Measurements from ENCODE around the gene ZNF878. TPM values are rescaled to one million over a fixed set of nuclear protein-coding genes. Genes with fewer than 3 reads are reported as not detected.
"Not testable (repeated sequence)": the region's sequence is repeated elsewhere in the genome, so short reads cannot be mapped to it uniquely, and the experiment has no call there.

The ZNF878 gene
- total RNA-seq = under 1 TPM; 0.39 to 0.48 TPM

DNA sequence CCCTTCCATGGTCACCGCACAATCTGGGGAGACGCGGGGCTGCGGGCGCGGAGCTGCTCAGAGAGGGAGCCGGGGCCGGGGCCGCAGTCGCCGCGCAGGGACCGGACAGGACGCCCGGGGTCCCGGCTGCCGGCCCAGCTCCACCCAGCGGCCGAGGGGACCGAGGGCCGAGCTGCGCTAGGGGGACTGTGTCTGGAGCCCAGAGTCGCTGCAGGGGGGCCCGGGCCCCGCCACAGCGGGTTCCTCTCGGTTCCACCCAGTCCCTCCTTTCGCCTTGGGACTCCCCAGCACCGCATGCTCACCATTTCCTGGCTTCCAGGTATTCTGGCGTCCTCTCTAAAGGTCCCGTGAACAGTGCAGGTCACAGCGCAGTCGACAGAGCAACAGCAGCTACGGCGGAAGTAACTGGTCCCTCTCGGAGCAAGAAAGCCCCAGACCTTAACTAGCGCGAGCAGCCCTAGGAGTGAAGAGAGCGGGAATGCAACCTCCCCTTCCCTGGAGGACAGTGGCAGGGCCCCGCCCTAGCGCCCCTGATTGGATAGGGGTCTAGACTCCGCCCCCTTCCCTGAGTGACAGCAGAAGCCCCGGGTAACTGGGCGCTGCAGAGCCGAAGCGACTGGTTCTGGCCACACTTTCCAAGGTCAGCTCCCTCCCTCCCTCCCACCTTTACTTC is at the start of gene ZNF878:
TSS of gene ZNF878 (minus strand) at position 465 of the 673 bp plus-strand sequence. CDS start at position 305, 160 bp downstream.
- Mint-ChIP-seq H3K27me3 (peaks cover 0 to 3% of the 10 kb centered on the region in 2 donors), H3K4me1 (ENCODE audit: low read depth in 2 of 2) (peaks cover 11% of the 10 kb centered on the region in 2 donors), H3K9me3 (no peaks in the 10 kb centered on the region), H3K4me3 (peak within 1 kb of the TSS; percentile 80), H3K27ac (peak within 1 kb of the TSS in 1 of 2 donors; percentile 21), H3K36me3 (peaks cover 5% of the 10 kb centered on the region)
- peak; percentile 80 for DNase-seq (ENCODE audit: low spot score)
- ATAC-seq = peak; percentile 93 to 97

DNA sequence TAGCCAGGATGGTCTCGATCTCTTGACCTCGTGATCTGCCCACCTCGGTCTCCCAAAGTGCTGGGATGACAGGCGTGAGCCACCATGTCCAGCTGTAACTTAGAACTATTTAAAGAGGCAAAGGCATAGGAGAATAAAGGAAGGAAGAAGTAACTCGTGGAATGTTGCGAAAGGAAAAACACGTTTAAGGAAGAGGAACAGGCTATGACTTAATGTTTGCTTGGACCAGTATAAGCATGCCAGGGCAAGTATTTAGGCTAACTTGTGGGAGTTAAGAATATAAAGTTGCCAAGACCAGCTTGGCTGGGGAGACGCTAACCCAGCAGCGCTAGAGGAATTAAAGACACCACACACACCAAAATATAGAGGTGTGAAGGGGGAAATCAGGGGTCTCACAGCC is 45.3 kb upstream of the ZNF878 start:
- H3K27me3 Mint-ChIP-seq = no peaks in the 10 kb centered on the region
- no peaks in the 10 kb centered on the region for H3K36me3 Mint-ChIP-seq
- ATAC-seq = no peak
- H3K4me1 Mint-ChIP-seq (ENCODE audit: low read depth in 2 of 2) = peaks cover 0 to 10% of the 10 kb centered on the region in 2 donors
- H3K27ac Mint-ChIP-seq = no peak overlapping the region
- H3K4me3 Mint-ChIP-seq = no peak overlapping the region
- H3K9me3 Mint-ChIP-seq = peaks cover 4% of the 10 kb centered on the region
- no peak for DNase-seq (ENCODE audit: low spot score)

DNA sequence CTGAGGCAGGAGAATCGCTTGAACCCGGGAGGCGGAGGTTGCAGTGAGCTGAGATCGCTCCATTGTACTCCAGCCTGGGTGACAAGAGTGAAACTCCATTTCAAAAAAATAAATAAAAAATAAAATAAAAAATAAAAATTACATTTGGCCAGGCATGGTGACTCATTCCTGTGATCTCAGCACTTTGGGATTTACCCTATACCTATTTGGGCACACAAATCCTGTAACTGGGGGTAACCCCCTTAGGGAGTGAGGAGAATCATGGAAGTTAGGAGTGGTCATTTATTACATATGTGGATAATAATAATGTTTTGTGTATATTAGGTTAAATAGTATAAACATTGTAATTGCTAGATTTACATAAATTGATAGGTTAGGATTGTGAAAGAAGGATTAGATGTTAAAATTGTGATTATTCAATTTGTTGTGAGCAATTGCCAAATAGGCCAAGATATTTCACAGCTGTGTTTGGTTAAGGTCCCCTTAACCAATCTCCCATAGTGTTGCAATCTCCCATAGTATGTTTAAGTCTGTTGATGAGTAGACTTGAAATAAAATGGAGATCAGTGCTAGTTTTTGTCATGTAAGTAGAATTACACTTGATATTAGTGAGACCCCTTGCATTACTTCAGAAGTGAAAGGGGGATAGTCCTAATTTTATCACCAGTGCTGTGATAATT is 42.5 kb upstream of the ZNF878 start:
- Mint-ChIP-seq H3K27ac (no peak overlapping the region), H3K4me1 (ENCODE audit: low read depth in 2 of 2) (peaks cover 5 to 16% of the 10 kb centered on the region in 2 donors), H3K36me3 (no peaks in the 10 kb centered on the region), H3K4me3 (no peak overlapping the region), H3K9me3 (peaks cover 4% of the 10 kb centered on the region), H3K27me3 (no peaks in the 10 kb centered on the region)
- no peak for ATAC-seq
- DNase-seq (ENCODE audit: low spot score) = no peak

DNA sequence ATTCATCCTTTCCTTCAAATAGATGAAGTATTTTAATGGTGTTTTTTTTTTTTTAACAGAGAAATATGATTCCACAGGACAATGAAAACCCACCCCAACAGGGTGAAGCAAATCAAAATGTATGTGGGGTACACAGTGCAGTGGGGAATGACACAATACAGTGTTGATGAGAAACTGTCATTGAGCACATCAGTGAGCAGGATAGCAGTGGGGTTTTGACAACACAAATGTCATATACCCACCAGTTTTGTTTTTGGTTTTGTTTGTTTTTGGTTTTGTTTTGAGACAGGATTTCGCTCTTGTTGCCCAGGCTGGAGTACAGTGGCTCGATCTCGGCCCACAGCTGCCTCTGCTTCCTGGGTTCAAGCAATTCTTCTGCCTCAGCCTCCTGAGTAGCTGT is 41.0 kb upstream of the ZNF878 start:
- DNase-seq (ENCODE audit: low spot score) = no peak
- Mint-ChIP-seq H3K27ac (peak overlapping the region in 1 of 2 donors; percentile 67), H3K27me3 (no peaks in the 10 kb centered on the region), H3K36me3 (no peaks in the 10 kb centered on the region), H3K9me3 (peaks cover 4% of the 10 kb centered on the region), H3K4me3 (peak overlapping the region; percentile 67), H3K4me1 (ENCODE audit: low read depth in 2 of 2) (peaks cover 5 to 16% of the 10 kb centered on the region in 2 donors)
- peak; percentile 74 to 79 for ATAC-seq

DNA sequence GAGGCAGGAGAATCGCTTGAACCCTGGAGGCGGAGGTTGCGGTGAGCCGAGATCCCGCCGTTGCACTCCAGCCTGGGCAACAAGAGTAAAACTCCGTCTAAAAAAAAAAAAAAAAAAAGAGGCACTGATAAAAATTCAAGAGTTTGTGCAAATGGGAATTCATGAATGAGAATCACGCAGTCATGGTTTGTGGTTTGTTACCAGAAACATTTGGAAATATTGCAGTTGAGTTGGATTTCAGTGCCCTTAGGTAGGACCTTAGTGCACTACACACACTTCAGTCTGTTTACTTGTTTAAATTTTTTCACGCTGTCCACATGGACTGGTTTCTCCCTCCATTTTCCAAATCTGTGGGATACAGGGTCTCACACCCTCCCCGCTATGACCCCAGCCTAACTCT is 40.2 kb upstream of the ZNF878 start:
- Mint-ChIP-seq H3K27me3 (no peaks in the 10 kb centered on the region), H3K4me3 (peak overlapping the region; percentile 67), H3K27ac (peak overlapping the region in 1 of 2 donors; percentile 67), H3K36me3 (no peaks in the 10 kb centered on the region), H3K9me3 (peaks cover 1% of the 10 kb centered on the region), H3K4me1 (ENCODE audit: low read depth in 2 of 2) (peaks cover 5 to 16% of the 10 kb centered on the region in 2 donors)
- DNase-seq (ENCODE audit: low spot score) (no peak), ATAC-seq (no peak)

DNA sequence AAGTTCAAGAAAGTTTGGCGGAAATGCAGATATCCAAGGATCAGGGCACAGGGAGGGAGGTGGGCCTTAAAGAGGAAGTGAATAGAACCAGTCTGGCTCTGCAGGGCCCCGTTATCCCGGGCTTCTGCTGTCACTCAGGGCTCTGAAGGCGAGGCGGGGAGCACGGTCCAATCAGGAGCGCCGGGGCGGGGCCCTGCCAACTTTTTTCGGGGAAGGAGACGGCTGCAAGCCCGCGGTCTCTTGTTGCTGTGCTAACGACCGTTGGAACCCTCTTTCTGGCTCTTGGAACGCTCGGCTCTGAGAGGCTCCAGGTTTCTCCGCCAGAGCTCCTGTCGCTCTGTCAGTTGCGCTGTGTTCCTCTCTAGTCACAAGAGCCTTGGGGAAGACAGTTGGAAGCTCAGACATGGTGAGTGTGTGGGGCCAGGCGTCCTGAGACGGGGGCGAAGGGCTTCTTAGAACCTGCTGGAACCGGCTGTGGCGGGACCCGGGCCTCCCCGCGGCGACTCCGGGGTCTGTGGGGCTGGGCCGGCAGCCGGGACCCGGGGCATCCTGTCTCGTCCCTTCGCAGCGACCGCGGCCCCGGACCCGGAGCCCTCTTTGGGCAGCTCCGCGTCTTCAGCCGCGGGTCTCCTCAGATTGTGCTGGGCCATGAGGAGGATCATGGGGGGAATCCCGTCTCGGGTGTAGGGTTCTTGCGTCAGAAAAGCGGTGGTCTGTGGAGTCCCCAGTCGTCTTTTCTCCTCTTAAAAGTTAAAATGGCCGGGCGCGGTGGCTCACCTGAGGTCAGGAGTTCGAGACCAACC is 39.5 kb upstream of the ZNF878 start:
- Mint-ChIP-seq H3K27ac (peak overlapping the region in 1 of 2 donors; percentile 67), H3K9me3 (no peaks in the 10 kb centered on the region), H3K27me3 (no peaks in the 10 kb centered on the region), H3K4me3 (peak overlapping the region; percentile 67), H3K4me1 (ENCODE audit: low read depth in 2 of 2) (peaks cover 5 to 16% of the 10 kb centered on the region in 2 donors), H3K36me3 (no peaks in the 10 kb centered on the region)
- DNase-seq (ENCODE audit: low spot score) (peak; percentile 80), ATAC-seq (peak; percentile 78 to 88)

DNA sequence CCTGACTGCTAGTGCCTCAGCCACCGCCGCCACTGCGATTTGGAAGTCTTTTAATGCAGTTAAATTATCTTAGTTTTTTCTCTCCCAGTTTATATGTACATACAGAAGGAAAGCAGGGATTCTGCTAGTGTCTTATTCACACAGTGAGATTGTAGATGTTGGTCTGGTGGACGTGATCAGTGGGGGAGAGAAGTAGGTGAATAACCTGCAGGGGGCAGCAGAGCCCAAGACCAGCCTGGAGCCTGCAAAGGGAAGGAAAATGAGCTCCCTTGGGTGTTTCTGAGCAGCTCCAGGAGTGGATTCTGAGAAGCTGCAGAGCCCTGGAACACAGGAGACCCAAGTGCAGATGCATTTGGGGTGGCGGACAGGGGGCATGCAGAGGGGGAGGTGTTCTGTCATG is 38.0 kb upstream of the ZNF878 start:
- peaks cover 5 to 16% of the 10 kb centered on the region in 2 donors for H3K4me1 Mint-ChIP-seq (ENCODE audit: low read depth in 2 of 2)
- DNase-seq (ENCODE audit: low spot score) (peak; percentile 74), ATAC-seq (peak; percentile 47 to 57)
- no peak overlapping the region for H3K27ac Mint-ChIP-seq
- no peaks in the 10 kb centered on the region for H3K27me3 Mint-ChIP-seq
- no peaks in the 10 kb centered on the region for H3K9me3 Mint-ChIP-seq
- no peaks in the 10 kb centered on the region for H3K36me3 Mint-ChIP-seq
- H3K4me3 Mint-ChIP-seq = peak overlapping the region; percentile 43

DNA sequence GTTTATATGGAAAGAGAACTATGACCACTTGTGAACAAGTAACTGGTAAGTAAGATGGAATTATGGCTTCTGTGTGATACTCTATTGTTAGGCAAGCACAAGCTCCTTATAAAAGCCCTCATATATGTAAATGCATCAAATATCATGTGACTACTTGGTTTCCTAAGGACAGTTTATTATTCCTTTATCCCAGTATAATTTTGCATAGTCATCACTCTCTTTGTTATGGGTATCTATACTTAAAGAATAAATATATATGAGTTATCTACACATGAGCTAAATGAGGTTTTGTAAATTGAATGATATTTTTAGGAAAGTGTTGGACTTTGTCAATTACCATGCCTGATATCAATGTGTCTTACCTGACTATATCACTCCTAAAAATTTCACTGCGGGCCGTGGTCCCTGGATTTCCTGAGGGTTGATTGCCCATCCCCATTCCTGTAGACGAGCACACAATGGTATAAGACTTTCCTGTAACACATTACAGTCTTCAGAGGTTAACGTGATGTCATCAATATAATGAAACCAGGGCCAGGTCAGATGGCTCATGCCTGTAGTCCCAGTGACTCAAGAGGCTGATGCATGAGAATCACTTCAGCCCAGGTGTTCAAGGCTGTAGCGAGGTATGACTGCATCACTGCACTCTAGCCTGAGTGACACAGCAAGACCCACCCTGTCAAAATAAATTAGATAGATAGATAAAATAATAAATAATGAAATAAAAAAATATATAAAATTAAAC is 32.5 kb upstream of the ZNF878 start:
- no peak overlapping the region for H3K4me3 Mint-ChIP-seq
- H3K27me3 Mint-ChIP-seq = no peaks in the 10 kb centered on the region
- H3K27ac Mint-ChIP-seq = no peak overlapping the region
- DNase-seq (ENCODE audit: low spot score) (no peak), ATAC-seq (no peak)
- H3K9me3 Mint-ChIP-seq = peaks cover 3% of the 10 kb centered on the region
- H3K36me3 Mint-ChIP-seq = no peaks in the 10 kb centered on the region
- H3K4me1 Mint-ChIP-seq (ENCODE audit: low read depth in 2 of 2) = no peaks in the 10 kb centered on the region

DNA sequence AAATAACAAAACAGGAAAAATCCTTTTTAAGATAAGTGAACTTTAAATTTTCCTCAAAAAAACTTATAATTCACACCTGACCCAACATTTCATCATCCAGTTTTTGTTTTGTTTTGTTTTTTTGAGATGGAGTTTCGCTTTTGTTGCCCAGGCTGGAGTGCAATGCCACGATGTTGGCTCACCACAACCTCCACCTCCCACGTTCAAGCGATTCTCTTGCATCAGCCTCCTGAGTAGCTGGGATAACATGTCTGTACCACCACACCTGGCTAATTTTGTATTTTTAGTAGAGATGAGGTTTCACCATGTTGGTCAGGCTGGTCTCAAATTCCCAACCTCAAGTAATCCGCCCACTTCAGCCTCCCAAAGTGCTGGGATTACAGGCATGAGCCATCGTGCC is 30.6 kb upstream of the ZNF878 start:
- not testable (repeated sequence) for H3K4me3 Mint-ChIP-seq; H3K9me3 Mint-ChIP-seq; H3K4me1 Mint-ChIP-seq (ENCODE audit: low read depth in 2 of 2); H3K36me3 Mint-ChIP-seq; H3K27me3 Mint-ChIP-seq; ATAC-seq; H3K27ac Mint-ChIP-seq; DNase-seq (ENCODE audit: low spot score)

DNA sequence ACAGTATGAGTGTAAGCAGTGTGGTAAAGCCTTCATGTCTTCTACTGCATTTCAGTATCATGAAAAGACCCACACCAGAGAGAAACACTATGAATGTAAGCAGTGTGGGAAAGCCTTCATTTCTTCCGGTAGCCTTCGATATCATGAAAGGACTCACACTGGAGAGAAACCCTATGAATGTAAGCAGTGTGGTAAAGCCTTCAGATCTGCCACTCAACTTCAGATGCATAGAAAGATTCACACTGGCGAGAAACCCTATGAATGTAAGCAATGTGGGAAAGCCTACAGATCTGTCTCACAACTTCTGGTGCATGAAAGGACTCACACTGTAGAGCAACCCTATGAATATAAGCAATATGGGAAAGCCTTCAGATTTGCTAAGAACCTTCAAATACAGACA is 24.6 kb upstream of the ZNF878 start:
- ATAC-seq (no peak), DNase-seq (ENCODE audit: low spot score) (no peak)
- Mint-ChIP-seq H3K4me3 (no peak overlapping the region), H3K27me3 (no peaks in the 10 kb centered on the region), H3K4me1 (ENCODE audit: low read depth in 2 of 2) (no peaks in the 10 kb centered on the region), H3K36me3 (peaks cover 37% of the 10 kb centered on the region), H3K9me3 (peaks cover 20% of the 10 kb centered on the region), H3K27ac (no peak overlapping the region)

DNA sequence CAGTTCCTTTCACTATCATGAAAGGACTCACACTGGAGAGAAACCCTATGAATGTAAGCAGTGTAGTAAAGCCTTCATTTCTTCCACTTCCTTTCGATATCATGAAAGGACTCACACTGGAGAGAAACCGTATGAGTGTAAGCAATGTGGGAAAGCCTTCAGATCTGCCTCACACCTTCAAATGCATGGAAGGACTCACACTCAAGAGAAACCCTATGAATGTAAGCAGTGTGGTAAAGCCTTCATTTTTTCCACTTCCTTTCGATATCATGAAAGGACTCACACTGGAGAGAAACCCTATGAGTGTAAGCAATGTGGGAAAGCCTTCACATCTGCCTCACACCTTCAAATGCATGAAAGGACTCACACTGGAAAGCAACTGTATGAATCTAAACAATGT is 23.6 kb upstream of the ZNF878 start:
- not testable (repeated sequence) for ATAC-seq; H3K27me3 Mint-ChIP-seq; H3K27ac Mint-ChIP-seq; H3K4me1 Mint-ChIP-seq (ENCODE audit: low read depth in 2 of 2); DNase-seq (ENCODE audit: low spot score); H3K4me3 Mint-ChIP-seq
- Mint-ChIP-seq H3K36me3 (peaks cover 37% of the 10 kb centered on the region), H3K9me3 (peaks cover 20% of the 10 kb centered on the region)

DNA sequence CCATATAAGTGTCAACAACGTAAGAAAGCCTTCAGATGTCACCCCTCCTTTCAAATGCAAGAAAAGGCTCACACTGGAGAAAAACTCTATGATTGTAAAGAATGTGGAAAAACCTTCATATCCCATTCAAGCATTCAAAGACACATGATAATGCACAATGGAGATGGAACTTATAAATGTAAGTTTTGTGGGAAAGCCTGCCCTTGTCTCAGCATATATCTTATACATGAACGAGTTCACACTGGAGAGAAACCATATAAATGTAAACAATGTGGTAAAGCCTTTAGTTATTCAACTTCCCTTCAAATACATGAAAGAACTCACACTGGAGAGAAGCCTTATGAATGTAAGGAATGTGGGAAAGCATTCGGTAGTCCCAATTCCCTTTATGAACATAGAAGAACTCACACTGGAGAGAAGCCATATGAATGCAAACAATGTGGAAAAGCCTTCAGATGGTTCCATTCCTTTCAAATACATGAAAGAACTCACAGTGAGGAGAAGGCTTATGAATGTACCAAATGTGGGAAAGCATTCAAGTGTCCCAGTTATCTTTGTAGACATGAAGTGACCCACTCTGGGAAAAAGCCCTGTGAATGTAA is 22.9 kb upstream of the ZNF878 start:
- H3K4me1 Mint-ChIP-seq (ENCODE audit: low read depth in 2 of 2) = no peaks in the 10 kb centered on the region
- H3K27ac Mint-ChIP-seq = no peak overlapping the region
- H3K9me3 Mint-ChIP-seq = peaks cover 17% of the 10 kb centered on the region
- H3K4me3 Mint-ChIP-seq = no peak overlapping the region
- DNase-seq (ENCODE audit: low spot score) (no peak), ATAC-seq (no peak)
- H3K36me3 Mint-ChIP-seq = peaks cover 37% of the 10 kb centered on the region
- no peaks in the 10 kb centered on the region for H3K27me3 Mint-ChIP-seq

Measured in natural killer cell treated with Interleukin-12 subunit alpha and Interleukin-12 subunit beta and Interleukin-15 and Interleukin-18, amount 100 ng/mL, for 72 hours (primary cell).